Neural cell (in vitro differentiated cells): Measurements from ENCODE around the gene KCNA10. TPM values are rescaled to one million over a fixed set of nuclear protein-coding genes. Genes with fewer than 3 reads are reported as not detected.

ENCODE experiments used
- H2AFZ ChIP-seq: fragments of 200-600, 300-800 bp; sonication (generic), shearing (Covaris generic); 2 replicates; pipeline ENCODE4 v1.6.0; 2014; ENCODE audit warnings: low read depth, mild to moderate bottlenecking, antibody characterized with exemption, low read length, moderate library complexity
- H3F3A ChIP-seq: fragments of 200-600 bp; shearing (Covaris generic); 2 replicates; pipeline ENCODE4 v1.6.1; 2016; ENCODE audit warnings: mild to moderate bottlenecking, moderate library complexity, mixed read lengths, antibody characterized with exemption, low read length; ENCODE audit not compliant: insufficient read depth, poor library complexity, severe bottlenecking
- H3K27ac ChIP-seq: fragments of 200-600, 300-800 bp; sonication (generic), shearing (Covaris generic); 2 replicates; pipeline ENCODE4 v1.5.1; 2014; ENCODE audit warnings: mild to moderate bottlenecking, low read length, moderate library complexity
- H3K27me3 ChIP-seq: fragments of 300-800, 200-600 bp; sonication (generic), shearing (Covaris generic); 2 replicates; pipeline ENCODE4 v1.6.0; 2014; ENCODE audit warnings: mild to moderate bottlenecking, low read depth, low read length, moderate library complexity; ENCODE audit not compliant: insufficient read depth
- H3K36me3 ChIP-seq: fragments of 300-800, 200-600 bp; sonication (generic), shearing (Covaris generic); 2 replicates; pipeline ENCODE4 v1.5.1; 2014; ENCODE audit warnings: mild to moderate bottlenecking, antibody characterized with exemption, low read length, moderate library complexity; ENCODE audit not compliant: insufficient read depth
- H3K4me2 ChIP-seq: fragments of 300-800, 200-600 bp; sonication (generic), shearing (Covaris generic); 2 replicates; pipeline ENCODE4 v1.6.0; 2014; ENCODE audit warnings: mild to moderate bottlenecking, low read length
- H3K4me3 ChIP-seq: fragments of 300-800, 200-600 bp; sonication (generic), shearing (Covaris generic); 2 replicates; pipeline ENCODE4 v1.5.1; 2014; ENCODE audit warnings: mild to moderate bottlenecking, low read length, moderate library complexity
- H3K79me2 ChIP-seq: fragments of 200-600 bp; shearing (Covaris generic); replicated peaks from 2 replicates; pipeline ENCODE4 v1.6.0; 2014; ENCODE audit warnings: mild to moderate bottlenecking, low read length, moderate library complexity; ENCODE audit not compliant: insufficient read depth
- H3K9ac ChIP-seq: fragments of 300-800, 200-600 bp; sonication (generic), shearing (Covaris generic); 2 replicates; pipeline ENCODE4 v1.6.1; 2016; ENCODE audit warnings: mild to moderate bottlenecking, low read length, mixed read lengths
- H3K9me2 ChIP-seq: fragments of 200-600 bp; shearing (Covaris generic); 2 replicates; pipeline ENCODE4 v1.6.1; 2016; ENCODE audit warnings: mild to moderate bottlenecking, low read length, mixed read lengths; ENCODE audit not compliant: insufficient read depth
- H3K9me3 ChIP-seq: fragments of 200-600, 300-800 bp; sonication (generic), shearing (Covaris generic); 2 replicates; pipeline ENCODE4 v1.6.1; 2016; ENCODE audit warnings: mild to moderate bottlenecking, mixed run types, low read length, moderate library complexity, mixed read lengths
- H4K20me1 ChIP-seq: fragments of 200-600 bp; shearing (Covaris generic); 2 replicates; pipeline ENCODE4 v1.6.1; 2016; ENCODE audit warnings: mild to moderate bottlenecking, mixed run types; ENCODE audit not compliant: insufficient read depth
- EP300 ChIP-seq: fragments of 450-650 bp; conservative IDR thresholded peaks from 2 replicates; pipeline ENCODE4 v1.6.1; 2014; ENCODE audit warnings: antibody characterized with exemption, mild to moderate bottlenecking, moderate library complexity; ENCODE audit not compliant: poor library complexity, severe bottlenecking
- EZH2 ChIP-seq: fragments of 200-600, 300-800 bp; shearing (Covaris generic), sonication (generic); IDR thresholded peaks from 2 replicates; pipeline ENCODE4 v1.6.1; 2014; ENCODE audit warnings: antibody characterized with exemption, low read length, borderline replicate concordance, mild to moderate bottlenecking; ENCODE audit not compliant: insufficient read depth, poor library complexity, severe bottlenecking
- MXI1 ChIP-seq: fragments of 450-650 bp; conservative IDR thresholded peaks from 2 replicates; pipeline ENCODE4 v1.6.1; 2014; ENCODE audit warnings: antibody characterized with exemption, mild to moderate bottlenecking; ENCODE audit not compliant: poor library complexity, severe bottlenecking
- POLR2AphosphoS5 ChIP-seq: IDR thresholded peaks from 2 replicates; pipeline ENCODE4 v1.6.1; 2012
- RAD21 ChIP-seq: fragments of 450-650 bp; conservative IDR thresholded peaks from 2 replicates; pipeline ENCODE4 v1.6.1; 2014; ENCODE audit warnings: antibody characterized with exemption, mild to moderate bottlenecking, moderate library complexity
- REST ChIP-seq: IDR thresholded peaks from 2 replicates; pipeline ENCODE4 v1.6.1; 2012; ENCODE audit warnings: borderline replicate concordance
- SMC3 ChIP-seq: fragments of 450-650 bp; conservative IDR thresholded peaks from 2 replicates; pipeline ENCODE4 v1.6.1; 2014; ENCODE audit warnings: antibody characterized with exemption, mild to moderate bottlenecking, moderate library complexity; ENCODE audit not compliant: poor library complexity
- TAF1 ChIP-seq: IDR thresholded peaks from 2 replicates; pipeline ENCODE4 v1.6.1; 2012; ENCODE audit warnings: low read depth
- polyA plus RNA-seq: library from polyadenylated mRNA; depleted of rRNA; stranded (reverse); fragments of >200 nt; gene quantifications from 2 replicates; pipeline ENCODE4 v1.2.3, GENCODE V29; 2014
- TF ChIP-seq, protein P1 (sequence below): fragments of 450-650 bp; IDR thresholded peaks from 2 replicates; pipeline ENCODE4 v1.5.1; 2014; ENCODE audit warnings: antibody characterized with exemption, mild to moderate bottlenecking, moderate library complexity; ENCODE audit not compliant: poor library complexity, severe bottlenecking

KCNA10 gene
- polyA plus RNA-seq, 1 donor from 2014 or later: not detected

- Histone ChIP-seq H3K9me2 (no peaks in the 10 kb centered on the region), H3K9me3 (no peaks in the 10 kb centered on the region), H2AFZ (no peak overlapping the region), H3K4me3 (no peak overlapping the region), H3K4me2 (no peak overlapping the region), H3K79me2 (no peaks in the 10 kb centered on the region), H3K27ac (no peak overlapping the region), H3K36me3 (no peaks in the 10 kb centered on the region), H3K27me3 (no peaks in the 10 kb centered on the region), H3F3A (no peaks in the 10 kb centered on the region), H3K9ac (no peak overlapping the region), H4K20me1 (no peaks in the 10 kb centered on the region)
- TF ChIP-seq EP300 (no peak), POLR2AphosphoS5 (no peak), EZH2 (no peak), MXI1 (no peak), RAD21 (no peak), TAF1 (no peak), SMC3 (no peak), REST (no peak)
- TF ChIP-seq, protein P1, sequence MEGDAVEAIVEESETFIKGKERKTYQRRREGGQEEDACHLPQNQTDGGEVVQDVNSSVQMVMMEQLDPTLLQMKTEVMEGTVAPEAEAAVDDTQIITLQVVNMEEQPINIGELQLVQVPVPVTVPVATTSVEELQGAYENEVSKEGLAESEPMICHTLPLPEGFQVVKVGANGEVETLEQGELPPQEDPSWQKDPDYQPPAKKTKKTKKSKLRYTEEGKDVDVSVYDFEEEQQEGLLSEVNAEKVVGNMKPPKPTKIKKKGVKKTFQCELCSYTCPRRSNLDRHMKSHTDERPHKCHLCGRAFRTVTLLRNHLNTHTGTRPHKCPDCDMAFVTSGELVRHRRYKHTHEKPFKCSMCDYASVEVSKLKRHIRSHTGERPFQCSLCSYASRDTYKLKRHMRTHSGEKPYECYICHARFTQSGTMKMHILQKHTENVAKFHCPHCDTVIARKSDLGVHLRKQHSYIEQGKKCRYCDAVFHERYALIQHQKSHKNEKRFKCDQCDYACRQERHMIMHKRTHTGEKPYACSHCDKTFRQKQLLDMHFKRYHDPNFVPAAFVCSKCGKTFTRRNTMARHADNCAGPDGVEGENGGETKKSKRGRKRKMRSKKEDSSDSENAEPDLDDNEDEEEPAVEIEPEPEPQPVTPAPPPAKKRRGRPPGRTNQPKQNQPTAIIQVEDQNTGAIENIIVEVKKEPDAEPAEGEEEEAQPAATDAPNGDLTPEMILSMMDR: no peak
Measured at GRCh38 chr1:110478886-110479285, 40.1 kb downstream of the KCNA10 start.

- H3K9ac ChIP-seq: no peak overlapping the region
- H3K27ac ChIP-seq: no peak overlapping the region
- no peak overlapping the region for H3K4me2 ChIP-seq
- H3K4me3 ChIP-seq: no peak overlapping the region
- H3K9me2 ChIP-seq: no peaks in the 10 kb centered on the region
- H3K36me3 ChIP-seq: no peaks in the 10 kb centered on the region
- no peaks in the 10 kb centered on the region for H3F3A ChIP-seq
- TF ChIP-seq EP300: no peak
- no peak for TF ChIP-seq RAD21
- TF ChIP-seq, protein P1: no peak
- no peak for TF ChIP-seq EZH2
- TF ChIP-seq SMC3: no peak
- TF ChIP-seq POLR2AphosphoS5: no peak
- H2AFZ ChIP-seq: no peak overlapping the region
- H4K20me1 ChIP-seq: no peaks in the 10 kb centered on the region
- H3K27me3 ChIP-seq: no peaks in the 10 kb centered on the region
- no peaks in the 10 kb centered on the region for H3K9me3 ChIP-seq
- H3K79me2 ChIP-seq: no peaks in the 10 kb centered on the region
Measured at GRCh38 chr1:110477967-110478640, 40.9 kb downstream of the KCNA10 start.
